ENCODE results near the gene WRNIP1. TPM values are rescaled to one million over a fixed set of nuclear protein-coding genes. Genes with fewer than 3 reads are reported as not detected.

Gene WRNIP1
- total RNA-seq, 4 donors from 2014 or later, result 70.6 to 99.9 (median 84.1) TPM

DNA sequence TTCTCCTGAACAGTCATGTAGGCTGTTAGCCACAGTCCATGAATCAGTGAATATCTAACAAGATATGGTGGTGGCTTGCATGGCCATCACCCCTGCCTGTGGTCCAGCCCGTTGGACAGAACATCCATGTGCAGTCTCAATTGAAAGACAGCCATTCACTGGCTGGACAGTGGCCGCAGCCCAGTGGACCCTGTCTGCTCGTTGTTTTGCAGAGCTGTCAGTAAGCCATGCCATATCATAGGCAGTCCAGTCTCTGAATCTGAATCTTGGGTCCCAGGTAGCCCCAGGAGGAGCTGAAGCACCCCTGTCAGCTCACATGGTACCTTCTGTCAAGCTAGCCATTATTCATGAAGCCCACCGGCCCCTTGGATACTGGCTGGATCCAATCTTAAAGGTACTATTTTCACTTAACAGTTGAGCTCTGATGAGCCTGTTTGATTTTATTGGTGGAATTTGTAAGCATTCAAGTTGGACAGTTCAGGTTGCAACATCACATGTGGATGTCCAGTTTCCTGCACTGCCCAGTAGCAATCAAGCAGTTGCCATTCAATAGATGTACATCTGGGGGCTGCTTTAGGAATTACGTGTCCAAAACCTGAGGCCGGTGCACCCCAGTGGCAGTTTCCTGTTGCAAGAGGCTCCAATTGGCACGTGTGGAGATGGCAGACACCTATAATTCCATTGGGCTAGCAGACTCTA, 38.7 kb downstream of the WRNIP1 start:
- TF ChIP-seq CTCF (IDR thresholded peaks at IDR 0.05), result no peak
- TF ChIP-seq POLR2A (IDR thresholded peaks at IDR 0.05), result no peak
- DNase-seq, result no peak
- Histone ChIP-seq H3K9me3 (no peaks in the 10 kb centered on the region), H3K36me3 (no peaks in the 10 kb centered on the region), H3K27me3 (no peaks in the 10 kb centered on the region), H3K27ac (no peak overlapping the region), H3K4me3 (replicated peaks in 1 of 3) (no peak overlapping the region), H3K4me1 (peaks cover 8 to 13% of the 10 kb centered on the region in 2 donors)
- intact Hi-C loops (cut with DNase I), result no loop called here
- WGBS, 2 donors, result 59 to 83% methylated on average over 5 to 7 of the region's 7 CpGs

- DNase-seq, result peak; percentile 84 to 90
- Histone ChIP-seq H3K27ac (no peak overlapping the region), H3K9me3 (no peaks in the 10 kb centered on the region), H3K4me3 (replicated peaks in 1 of 3) (no peak overlapping the region), H3K27me3 (no peaks in the 10 kb centered on the region), H3K36me3 (no peaks in the 10 kb centered on the region), H3K4me1 (peaks cover 8 to 13% of the 10 kb centered on the region in 2 donors)
- intact Hi-C loops (cut with DNase I), result no loop called here
- TF ChIP-seq CTCF (IDR thresholded peaks at IDR 0.05) (no peak), POLR2A (IDR thresholded peaks at IDR 0.05) (no peak)
- WGBS, 2 donors, result 47 to 63% methylated on average over 6 of the region's 6 CpGs
Observed at GRCh38 chr6:2804516-2804915, 39.3 kb downstream of the WRNIP1 start.

DNA sequence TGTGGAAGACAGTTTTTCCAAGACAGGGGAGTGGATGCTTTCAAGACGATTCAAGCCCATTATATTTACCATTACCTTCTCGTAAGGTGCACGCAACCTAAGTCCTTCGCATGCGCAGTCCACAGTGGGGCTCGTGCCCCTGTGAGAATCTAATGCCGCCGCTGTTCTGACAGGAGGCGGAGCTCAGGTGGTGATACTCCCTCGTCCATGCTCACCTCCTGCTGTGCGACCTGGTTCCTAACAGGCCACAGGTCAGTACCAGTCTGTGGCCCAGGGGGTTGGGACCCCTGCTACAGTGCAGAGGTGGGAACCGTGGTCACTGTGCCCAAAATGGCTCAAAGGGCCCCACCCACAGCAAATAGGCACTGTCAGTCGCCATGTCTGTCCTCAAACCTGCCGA, 39.8 kb downstream of the WRNIP1 start:
- no peak overlapping the region for H3K4me3 ChIP-seq (replicated peaks in 1 of 3)
- DNase-seq, result no peak
- WGBS, 2 donors, result 95 to 97% methylated on average over 14 of the region's 14 CpGs
- no peak overlapping the region for H3K27ac ChIP-seq
- intact Hi-C loops (cut with DNase I), result no loop called here
- H3K9me3 ChIP-seq, result no peaks in the 10 kb centered on the region
- H3K4me1 ChIP-seq, result peaks cover 8 to 13% of the 10 kb centered on the region in 2 donors
- no peaks in the 10 kb centered on the region for H3K27me3 ChIP-seq
- TF ChIP-seq POLR2A (IDR thresholded peaks at IDR 0.05) (no peak), CTCF (IDR thresholded peaks at IDR 0.05) (no peak)
- no peaks in the 10 kb centered on the region for H3K36me3 ChIP-seq

DNA sequence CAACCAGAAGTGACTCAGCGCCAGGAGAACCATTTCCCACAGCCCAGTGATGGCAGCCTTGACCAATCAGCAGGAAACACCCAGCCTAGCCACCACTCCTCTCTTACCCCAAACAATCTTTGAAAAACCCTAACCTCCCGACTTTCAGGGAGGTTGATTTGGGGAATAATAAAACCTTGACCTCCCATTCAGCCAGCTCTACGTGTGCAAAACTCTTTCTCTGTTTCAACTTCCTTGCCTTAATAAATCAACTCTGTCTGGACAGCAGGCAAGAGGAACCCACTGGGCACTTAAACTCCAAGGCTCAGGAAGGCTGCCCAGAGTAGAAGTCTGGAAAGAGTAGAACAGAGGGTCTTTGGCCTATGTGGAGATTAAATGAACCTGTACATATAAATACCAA, 41.5 kb downstream of the WRNIP1 start:
- no peak overlapping the region for H3K27ac ChIP-seq
- no peaks in the 10 kb centered on the region for H3K36me3 ChIP-seq
- no peak for TF ChIP-seq CTCF (IDR thresholded peaks at IDR 0.05)
- no peak for TF ChIP-seq POLR2A (IDR thresholded peaks at IDR 0.05)
- H3K9me3 ChIP-seq, result no peaks in the 10 kb centered on the region
- H3K4me3 ChIP-seq (replicated peaks in 1 of 3), result no peak overlapping the region
- H3K27me3 ChIP-seq, result no peaks in the 10 kb centered on the region
- intact Hi-C loops (cut with DNase I), result no loop called here
- H3K4me1 ChIP-seq, result peaks cover 8 to 13% of the 10 kb centered on the region in 2 donors
- no peak for DNase-seq
- WGBS, 2 donors, result 92 to 95% methylated on average over 3 of the region's 3 CpGs

- H3K9me3 ChIP-seq, result no peaks in the 10 kb centered on the region
- H3K4me3 ChIP-seq (replicated peaks in 1 of 3), result no peak overlapping the region
- DNase-seq, result no peak
- 67 to 76% methylated on average over 9 of the region's 9 CpGs for WGBS, 2 donors
- no peaks in the 10 kb centered on the region for H3K36me3 ChIP-seq
- intact Hi-C loops (cut with DNase I), result no loop called here
- H3K4me1 ChIP-seq, result peaks cover 8 to 13% of the 10 kb centered on the region in 2 donors
- no peaks in the 10 kb centered on the region for H3K27me3 ChIP-seq
- TF ChIP-seq POLR2A (IDR thresholded peaks at IDR 0.05), result no peak
- no peak for TF ChIP-seq CTCF (IDR thresholded peaks at IDR 0.05)
- peak overlapping the region in 1 of 3 donors; percentile 28 for H3K27ac ChIP-seq
Observed at GRCh38 chr6:2807342-2808090, 42.3 kb downstream of the WRNIP1 start.

All from thyroid gland (tissue), 4 donors.